ENCODE measurements around the gene SH2D7. TPM values are rescaled to one million over a fixed set of nuclear protein-coding genes. Genes with fewer than 3 reads are reported as not detected.

The SH2D7 gene
- total RNA-seq, 1 donor from 2014 or later, result not detected

DNA sequence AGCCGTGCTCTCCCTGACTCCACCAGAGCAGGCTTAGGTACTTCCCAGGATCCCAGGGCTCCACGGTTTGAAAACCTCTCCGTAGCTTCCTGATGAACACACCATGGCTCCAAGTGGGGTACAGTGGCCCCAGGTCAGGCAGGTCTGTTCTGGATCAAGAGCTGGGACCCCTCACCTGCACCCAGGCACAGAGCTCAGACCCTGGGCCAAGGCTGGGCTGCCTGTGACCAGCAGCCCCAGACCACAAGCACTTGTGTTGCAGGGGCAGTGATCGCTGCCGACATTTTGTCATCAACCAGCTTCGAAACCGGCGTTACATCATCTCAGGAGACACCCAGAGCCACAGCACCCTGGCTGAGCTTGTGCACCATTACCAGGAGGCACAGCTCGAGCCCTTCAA, 5.3 kb downstream of the SH2D7 start:
- DNase-seq (no peak), ATAC-seq (ENCODE audit: poor library complexity) (no peak)
- intact Hi-C loops (cut with DNase I), result no loop called here

DNA sequence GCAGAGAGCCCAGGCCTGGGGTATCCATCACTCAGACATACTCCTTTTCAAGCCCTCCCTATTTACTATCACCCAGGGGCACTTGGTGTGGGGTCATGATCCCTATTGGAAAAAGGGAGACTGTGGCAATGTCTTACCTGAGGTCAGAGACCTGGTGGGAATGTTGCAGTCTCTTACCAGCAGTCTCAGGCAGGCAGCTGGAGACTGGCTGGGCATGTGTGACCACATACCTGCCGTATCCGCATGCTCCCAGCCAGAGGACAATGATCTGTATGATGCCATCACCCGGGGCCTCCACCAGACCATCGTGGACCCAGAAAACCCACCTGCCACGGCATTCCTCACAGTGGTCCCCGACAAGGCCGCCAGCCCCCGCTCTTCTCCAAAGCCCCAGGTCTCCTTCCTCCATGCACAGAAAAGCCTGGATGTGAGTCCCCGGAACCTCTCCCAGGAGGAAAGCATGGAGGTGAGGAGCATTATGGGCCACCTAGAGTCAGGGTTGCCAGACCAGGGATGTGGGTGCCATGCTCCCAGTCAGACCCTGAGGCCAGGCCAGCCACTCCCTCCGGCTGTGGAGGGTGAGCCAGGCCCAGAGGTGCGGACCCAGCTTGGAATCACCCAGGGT, 5.9 kb downstream of the SH2D7 start:
- no peak for DNase-seq
- intact Hi-C loops (cut with DNase I), result no loop called here
- no peak for ATAC-seq (ENCODE audit: poor library complexity)

DNA sequence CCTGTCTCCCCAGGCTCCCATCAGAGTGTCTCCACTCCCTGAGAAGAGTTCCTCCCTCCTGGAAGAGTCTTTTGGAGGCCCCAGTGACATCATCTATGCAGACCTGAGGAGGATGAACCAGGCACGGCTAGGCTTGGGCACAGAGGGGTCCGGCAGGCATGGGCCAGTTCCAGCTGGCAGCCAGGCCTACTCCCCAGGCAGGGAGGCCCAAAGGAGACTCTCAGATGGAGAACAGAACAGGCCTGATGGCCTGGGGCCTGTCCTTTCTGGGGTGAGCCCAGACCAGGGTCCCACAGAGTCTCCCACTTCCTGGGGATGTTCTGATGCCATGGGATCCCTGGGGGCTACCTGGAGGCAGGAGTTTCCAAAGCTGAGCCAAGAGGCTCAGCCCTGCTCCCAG, 8.5 kb downstream of the SH2D7 start:
- ATAC-seq (ENCODE audit: poor library complexity), result no peak
- intact Hi-C loops (cut with DNase I), result no loop called here

DNA sequence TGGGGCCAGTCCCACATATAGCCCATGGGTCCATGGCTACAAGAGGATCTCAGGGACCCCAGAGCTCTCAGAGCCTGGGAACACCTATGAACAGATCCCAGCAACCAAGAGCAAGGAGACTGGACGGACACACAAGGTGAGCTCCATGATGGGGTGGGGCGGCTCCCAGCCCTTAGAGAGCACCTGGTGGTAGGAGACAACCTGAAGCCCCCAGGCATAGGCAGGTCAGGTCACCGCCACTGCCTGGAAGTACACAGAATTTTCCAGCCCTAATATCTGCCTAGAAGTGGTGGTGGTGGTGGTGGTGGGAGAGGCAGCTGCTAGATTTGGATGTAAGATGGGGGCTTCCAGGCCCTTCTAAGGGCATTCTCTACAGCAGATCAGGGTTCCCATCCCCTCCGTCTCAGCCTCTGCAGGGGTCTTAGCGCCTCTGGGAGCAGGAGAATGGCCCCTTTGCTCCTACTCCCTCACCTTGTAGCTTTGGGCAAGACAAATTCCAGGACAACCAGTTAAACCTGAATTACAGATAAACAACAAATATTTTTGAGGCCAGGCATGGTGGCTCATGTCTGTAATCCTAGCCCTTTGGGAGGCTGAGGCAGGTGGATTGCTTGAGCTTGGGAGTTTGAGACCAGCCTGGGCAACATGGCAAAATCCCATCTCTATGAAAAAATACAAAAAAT, 9.2 kb downstream of the SH2D7 start:
- DNase-seq, result no peak
- intact Hi-C loops (cut with DNase I), result no loop called here
- no peak for ATAC-seq (ENCODE audit: poor library complexity)

More for the DNA sequence above, 8.5 kb downstream of the SH2D7 start:
- DNase-seq, result no peak

DNA sequence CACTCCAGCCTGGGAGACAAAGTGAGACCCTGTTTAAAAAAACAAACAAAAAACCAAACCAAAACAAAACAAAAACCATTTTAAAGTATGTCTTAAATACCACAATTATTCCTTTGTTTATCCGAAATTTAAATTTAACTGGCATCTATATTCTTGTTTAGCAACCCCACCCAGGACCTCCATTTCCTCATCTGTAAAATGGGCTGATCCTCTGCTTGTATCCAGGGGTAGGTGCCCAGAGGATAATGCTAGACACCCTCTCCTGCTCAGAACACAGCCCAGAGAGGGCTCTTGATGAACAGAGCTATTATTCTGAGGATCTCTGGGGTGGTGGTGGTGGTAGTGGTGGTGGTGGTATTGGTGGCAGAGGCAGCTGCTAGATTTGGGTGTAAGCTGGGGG, 9.8 kb downstream of the SH2D7 start:
- intact Hi-C loops (cut with DNase I), result no loop called here
- no peak for DNase-seq

DNA sequence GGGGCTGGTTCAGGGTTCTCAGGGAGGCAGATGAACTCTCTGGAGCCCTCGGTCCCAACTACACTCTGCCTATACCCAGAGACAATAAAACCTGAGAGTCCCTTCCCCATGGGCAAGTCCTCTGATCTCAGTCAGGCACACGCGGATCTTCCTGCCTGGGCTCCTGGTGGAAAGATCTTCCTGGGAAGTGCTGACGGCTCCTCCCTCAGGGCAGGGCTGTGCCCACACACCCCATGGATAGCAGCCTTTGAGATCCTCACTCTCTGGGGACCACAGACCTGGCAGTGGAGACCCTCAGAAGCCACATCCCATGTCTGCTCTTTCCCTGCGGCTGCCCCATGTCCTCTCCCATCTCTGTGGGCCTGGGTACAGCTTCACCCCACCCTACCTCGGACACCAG, 10.4 kb downstream of the SH2D7 start:
- intact Hi-C loops (cut with DNase I), result no loop called here
- DNase-seq (no peak), ATAC-seq (ENCODE audit: poor library complexity) (no peak)

More for the DNA sequence above, 9.8 kb downstream of the SH2D7 start:
- no peak for ATAC-seq (ENCODE audit: poor library complexity)

DNA sequence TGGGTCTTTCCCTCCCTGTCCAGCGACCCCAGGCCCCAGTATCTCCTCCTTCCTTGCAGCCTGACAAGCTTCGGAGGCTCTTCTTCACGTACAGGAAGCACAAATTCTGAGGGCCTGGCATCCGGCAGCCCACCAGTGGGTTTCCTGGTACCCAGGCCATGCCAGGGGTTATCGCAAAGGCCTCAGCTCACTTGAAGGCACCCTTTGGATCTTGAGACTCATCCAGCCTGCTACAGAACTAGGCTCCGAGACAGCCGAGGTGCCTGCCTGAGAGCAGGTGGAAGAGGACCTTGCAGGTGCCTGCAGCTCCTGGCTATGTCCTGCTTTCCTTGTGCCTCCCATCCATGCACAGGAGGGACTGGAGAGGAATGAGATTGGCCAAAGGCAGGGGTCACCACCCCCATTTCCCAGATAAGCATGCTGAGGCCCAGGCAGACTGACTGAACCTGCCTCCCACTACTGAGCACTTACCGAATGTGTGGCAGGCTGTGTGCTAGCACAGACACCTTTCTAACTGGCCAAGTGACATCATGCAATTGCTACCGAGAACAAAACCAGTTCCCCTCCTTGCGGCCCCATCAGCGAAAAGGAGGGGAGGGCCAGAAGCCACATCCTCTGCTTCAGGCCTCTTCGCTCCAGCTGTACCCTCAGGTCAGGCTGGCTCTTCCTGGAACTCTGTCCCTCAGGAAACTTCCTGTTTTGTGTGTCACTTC, 11.2 kb downstream of the SH2D7 start:
- intact Hi-C loops (cut with DNase I), result no loop called here
- DNase-seq, result no peak
- ATAC-seq (ENCODE audit: poor library complexity), result peak; percentile 17

DNA sequence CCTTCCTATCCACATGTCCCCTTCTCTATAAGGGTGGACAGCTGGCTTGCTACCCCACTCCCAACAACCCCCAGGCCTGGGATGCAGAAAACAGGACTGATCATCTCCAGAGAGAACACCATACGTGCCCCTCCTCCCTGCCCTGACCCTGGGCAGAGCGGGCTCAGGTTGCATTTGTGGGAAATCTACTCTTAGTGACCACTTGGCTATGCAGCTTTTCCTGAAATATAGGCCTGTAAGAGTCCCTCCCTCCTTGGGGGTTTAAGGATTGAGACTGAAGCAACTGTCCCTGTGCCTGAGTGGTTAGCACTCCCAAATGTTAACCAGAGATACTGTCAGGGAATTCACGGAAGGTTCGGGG, 11.7 kb downstream of the SH2D7 start:
- intact Hi-C loops (cut with DNase I), result no loop called here
- DNase-seq (no peak), ATAC-seq (ENCODE audit: poor library complexity) (no peak)

DNA sequence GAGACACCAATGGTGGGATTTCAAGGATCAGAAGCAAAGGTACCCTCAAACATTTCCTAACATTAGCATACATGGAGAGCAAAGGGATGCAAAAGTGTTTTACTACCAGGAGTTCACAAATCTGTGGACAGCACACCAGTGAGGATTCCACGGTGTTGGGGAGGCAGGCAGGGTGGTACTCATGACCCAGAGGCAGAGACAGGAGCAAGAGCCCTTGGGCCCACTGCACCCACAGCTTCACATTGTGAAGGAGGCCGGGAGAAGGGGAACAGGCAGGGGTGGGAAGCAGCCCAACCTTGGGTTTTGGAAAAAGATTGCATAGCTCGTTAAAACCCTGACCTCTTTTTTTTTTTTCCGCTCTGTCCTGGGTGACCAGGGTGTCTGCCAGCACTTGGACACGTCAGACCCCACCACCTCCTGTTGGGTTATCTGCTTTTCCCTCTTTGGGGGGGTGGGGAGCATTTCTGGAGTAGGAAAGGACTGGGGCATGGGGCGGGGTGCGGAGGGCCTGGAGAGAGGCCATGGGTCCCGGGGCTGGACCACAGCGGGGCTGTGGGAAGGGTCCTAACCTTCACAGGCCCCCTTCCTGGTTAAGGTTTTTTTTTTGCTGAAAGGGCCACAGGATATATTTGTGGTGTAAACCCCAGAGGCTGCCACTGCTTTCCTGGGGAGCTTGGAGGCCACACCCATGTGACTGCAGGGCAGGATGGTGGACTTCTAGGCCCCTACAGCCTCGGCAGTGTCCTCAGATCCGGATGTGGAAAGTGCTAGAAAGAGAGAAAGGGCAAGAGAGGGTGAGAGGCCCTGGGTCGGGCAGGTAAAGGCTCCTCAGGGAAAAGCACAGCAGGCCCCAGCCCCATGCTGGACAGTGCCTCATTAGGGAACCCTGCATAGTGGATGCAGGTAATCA, 12.5 kb downstream of the SH2D7 start:
- intact Hi-C loops (cut with DNase I), result loop anchor here (5.0 kb wide), 1 partner anchor 103 kb away; no protein-coding TSS in a partner anchor
- no peak for ATAC-seq (ENCODE audit: poor library complexity)
- no peak for DNase-seq

DNA sequence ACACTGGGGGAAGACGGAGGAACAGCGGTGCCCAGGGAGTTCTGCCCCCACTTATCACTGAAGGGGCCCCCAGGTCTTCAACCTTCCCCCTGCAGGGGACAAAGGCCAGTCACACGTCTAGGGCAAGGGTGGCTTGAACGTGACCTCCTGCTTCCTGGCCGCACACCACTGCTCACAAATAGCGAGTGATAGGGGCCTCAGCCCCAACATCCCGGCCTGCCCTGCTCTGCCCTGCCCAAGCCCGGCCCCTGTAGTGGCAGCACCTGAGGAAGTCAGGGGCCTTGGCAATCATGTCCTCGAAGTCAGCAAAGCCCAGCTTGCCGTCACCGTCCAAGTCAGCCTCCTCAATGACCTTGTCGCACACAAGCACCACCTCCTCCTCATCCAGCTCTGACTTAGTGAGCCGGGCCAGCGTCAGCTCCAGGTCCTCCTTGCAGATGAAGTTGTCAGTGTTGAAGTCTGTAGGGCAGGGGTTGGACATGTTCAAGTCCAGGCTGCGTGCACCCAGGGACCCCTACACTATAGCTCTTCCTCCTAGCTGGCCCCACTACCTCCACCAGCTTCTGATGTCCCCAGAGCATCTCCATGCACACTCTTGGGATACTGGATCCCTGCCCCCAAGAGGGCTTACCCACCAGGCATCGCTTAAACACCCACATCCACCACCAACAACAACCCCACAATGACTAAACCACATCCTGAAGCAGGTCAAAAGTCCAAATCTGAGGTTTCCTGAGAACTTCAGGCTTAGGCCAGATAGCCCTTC, 13.3 kb downstream of the SH2D7 start:
- ATAC-seq (ENCODE audit: poor library complexity), result no peak
- intact Hi-C loops (cut with DNase I), result loop anchor here (5.0 kb wide), 1 partner anchor 103 kb away; no protein-coding TSS in a partner anchor
- no peak for DNase-seq

DNA sequence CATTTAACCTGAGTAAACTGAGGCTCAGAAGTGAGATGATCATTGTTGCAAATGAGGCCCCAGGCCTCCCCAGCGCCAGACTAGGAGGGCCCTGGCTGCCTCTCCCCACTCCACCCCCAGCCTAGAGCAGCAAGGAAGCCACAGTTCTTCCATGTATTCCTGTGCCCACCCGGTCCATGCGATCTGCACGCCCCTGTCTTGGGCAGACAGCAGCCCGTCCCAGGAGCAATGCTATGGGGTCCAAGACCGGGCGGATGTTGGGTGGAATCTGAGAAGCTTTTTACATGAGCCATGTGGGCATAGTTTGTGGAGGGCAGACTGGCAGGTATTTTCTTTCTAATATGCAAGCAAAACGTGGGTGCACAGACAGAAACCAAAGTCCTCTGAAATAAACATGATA, 15.1 kb downstream of the SH2D7 start:
- intact Hi-C loops (cut with DNase I), result loop anchor here (5.0 kb wide), 1 partner anchor 105 kb away; no protein-coding TSS in a partner anchor
- ATAC-seq (ENCODE audit: poor library complexity), result no peak
- no peak for DNase-seq

DNA sequence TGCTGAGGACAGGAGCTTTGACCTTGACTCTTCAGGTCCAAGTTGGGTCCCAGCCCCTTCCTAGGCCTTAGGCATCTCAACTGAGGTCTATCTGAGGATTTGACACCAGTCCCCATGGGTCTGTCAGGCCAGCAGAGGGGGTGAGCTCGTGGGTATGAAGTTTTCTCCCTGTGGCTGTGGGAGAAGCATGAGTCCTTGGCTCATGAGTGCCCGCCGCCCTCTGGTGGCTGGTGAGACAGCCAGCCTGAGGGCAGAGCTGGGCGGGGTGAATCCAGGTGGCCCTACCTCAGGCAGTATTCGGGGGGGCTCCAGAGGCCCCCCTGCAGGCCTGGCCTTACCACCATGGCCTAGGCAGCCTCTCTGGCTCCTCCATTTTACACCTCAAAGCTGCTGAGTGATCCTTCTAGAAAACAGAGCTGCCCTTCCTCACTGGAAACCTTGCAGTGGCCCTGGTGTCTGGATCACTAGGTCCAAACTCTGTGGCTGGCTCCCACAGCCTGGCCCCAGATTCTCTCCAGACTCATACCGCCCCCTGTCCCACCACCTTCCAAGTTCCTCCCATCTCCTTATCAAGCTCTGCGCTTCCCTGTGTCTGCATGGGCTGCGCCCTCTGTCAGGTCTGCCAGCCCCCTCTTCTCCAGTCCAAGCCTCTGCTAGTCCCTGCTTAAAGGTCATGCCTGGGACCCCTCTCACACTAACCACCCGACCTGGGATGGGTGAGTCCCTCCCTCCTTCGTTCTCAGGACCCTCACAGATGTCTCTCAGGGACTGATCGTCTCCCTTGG, 16.1 kb downstream of the SH2D7 start:
- intact Hi-C loops (cut with DNase I), result loop anchor here (2.0 to 5.0 kb wide), 3 partner anchors 106 to 150 kb away; no protein-coding TSS in a partner anchor
- ATAC-seq (ENCODE audit: poor library complexity) (peak; percentile 95), DNase-seq (peak; percentile 92)

DNA sequence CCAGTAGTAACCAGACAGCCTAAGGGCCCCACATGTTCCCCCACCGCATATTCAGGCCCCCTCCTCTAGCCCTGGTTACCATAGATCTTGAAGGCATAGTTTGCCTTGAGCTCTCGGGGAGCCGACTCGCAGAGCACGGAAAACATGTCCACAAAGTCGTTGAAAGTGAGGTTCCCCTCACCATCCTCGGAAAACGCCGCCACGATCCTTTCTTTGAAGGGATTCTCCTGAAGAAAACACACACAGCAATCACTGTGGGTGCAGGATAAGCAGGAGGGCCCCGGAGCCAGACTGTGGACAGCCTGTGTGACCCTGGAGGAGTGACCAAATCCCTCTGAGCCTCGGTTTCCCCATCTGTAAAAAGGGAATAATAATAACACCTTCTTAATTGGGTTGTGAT, 16.8 kb downstream of the SH2D7 start:
- no peak for ATAC-seq (ENCODE audit: poor library complexity)
- intact Hi-C loops (cut with DNase I), result loop anchor here (2.0 to 5.0 kb wide), 3 partner anchors 107 to 150 kb away; no protein-coding TSS in a partner anchor

DNA sequence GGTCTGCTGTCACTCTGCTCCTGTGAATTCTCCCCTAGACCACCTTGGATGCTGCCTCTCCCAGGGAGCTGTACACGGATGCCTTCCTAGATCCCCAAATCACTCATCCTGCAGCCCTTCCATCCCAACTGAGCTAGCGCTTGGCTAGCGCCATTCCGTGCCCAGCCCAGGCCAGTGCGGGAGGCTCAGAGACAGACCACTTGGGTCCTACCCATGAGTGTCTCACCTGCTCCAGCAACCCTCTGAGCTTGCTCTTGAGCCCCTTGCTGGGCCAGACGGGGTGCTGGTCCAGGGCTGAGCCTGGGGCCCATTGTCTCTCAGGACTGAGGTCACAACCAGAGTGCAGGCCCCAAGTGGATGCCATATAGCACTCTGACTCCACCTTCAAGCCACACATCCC, 17.7 kb downstream of the SH2D7 start:
- ATAC-seq (ENCODE audit: poor library complexity), result no peak
- no peak for DNase-seq
- intact Hi-C loops (cut with DNase I), result loop anchor here (5.0 to 10.0 kb wide), 2 partner anchors 87 to 315 kb away; no protein-coding TSS in a partner anchor

More for the DNA sequence above, 16.8 kb downstream of the SH2D7 start:
- no peak for DNase-seq

DNA sequence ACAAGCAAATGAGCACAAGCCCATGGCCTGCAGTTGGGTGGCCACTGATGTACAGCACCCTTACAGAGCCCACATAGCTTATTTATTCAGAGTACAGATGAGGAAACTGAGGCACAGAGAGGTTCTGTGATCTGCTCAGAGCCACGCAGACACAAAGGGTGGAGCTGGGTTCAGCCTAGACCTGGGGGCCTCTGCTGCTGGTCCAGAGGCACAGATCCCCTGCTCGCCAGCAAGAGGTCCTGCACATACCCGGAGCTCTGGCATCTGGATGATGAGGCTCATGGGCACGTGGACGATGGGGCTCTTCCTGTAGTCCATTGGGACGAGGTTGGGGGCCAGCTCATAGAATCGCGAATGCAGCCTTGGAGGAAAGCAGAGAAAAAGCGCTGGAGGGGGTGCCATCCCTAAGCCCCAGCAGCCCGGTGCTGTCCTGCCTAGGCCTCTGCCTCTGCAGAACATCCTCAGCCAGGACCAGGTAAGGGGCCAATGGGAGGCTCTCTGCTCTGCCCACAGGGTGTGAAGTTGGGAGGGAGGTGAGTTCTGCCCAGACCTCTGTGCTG, 18.6 kb downstream of the SH2D7 start:
- intact Hi-C loops (cut with DNase I), result loop anchor here (5.0 to 10.0 kb wide), 2 partner anchors 86 to 314 kb away; no protein-coding TSS in a partner anchor
- ATAC-seq (ENCODE audit: poor library complexity), result no peak
- DNase-seq, result no peak

DNA sequence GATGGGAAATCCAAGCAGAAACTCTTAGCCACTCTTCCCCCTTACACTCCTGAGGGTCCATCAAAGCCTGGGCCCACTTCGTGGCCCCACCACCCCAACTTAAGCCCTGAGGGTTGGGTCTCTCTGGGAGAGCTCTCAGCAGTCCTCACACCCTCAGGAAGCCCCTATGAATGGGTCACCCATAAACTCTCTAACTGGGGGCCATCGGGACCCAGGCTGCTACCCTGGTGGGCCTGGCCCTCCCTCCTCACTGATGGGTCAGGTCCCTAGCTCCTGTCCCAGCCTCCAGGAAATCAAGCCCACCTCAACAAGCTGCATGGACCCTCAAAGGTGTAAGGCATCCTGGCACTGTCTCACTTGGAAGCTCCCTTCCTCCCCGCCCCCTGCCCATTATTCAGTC, 19.4 kb downstream of the SH2D7 start:
- DNase-seq (no peak), ATAC-seq (ENCODE audit: poor library complexity) (no peak)
- intact Hi-C loops (cut with DNase I), result loop anchor here (2.0 to 10.0 kb wide), 3 partner anchors 86 to 313 kb away; no protein-coding TSS in a partner anchor

DNA sequence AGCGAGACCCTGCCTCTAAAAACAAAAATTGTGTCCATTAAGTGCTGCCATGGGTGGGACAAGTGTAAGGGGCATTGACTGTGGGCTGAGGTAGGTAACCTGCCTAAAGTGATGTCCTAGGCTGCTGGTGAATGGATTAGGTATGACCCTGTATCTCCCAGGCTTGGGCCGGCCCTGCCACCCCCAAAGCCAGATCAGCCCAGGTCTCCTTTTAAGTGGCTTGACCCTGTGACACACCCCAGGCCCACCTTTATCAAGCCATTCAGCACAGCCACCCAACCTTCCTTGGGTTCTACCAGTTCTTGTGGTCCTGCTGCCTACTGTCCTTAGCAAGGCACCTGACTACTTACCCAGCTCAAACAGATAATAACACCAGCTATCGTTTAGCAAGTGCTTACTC, 20.2 kb downstream of the SH2D7 start:
- intact Hi-C loops (cut with DNase I), result loop anchor here (2.0 to 10.0 kb wide), 3 partner anchors 85 to 312 kb away; no protein-coding TSS in a partner anchor
- ATAC-seq (ENCODE audit: poor library complexity) (no peak), DNase-seq (no peak)

Measured in Right ventricle myocardium superior (tissue), 1 donor.